ENCODE measurements around the gene MYH7.

MYH7 gene

GRCh38 chr14:23406244-23406643 lies 29.2 kb downstream of the MYH7 start:
- no peak for DNase-seq (ENCODE audit: low read depth)
- H3K4me3 ChIP-seq (replicated peaks; ENCODE audit: low read depth, low read length) = no peak overlapping the region
- no peak for TF ChIP-seq CTCF (IDR thresholded peaks at IDR 0.05; ENCODE audit: low read length, missing control alignments)

DNA sequence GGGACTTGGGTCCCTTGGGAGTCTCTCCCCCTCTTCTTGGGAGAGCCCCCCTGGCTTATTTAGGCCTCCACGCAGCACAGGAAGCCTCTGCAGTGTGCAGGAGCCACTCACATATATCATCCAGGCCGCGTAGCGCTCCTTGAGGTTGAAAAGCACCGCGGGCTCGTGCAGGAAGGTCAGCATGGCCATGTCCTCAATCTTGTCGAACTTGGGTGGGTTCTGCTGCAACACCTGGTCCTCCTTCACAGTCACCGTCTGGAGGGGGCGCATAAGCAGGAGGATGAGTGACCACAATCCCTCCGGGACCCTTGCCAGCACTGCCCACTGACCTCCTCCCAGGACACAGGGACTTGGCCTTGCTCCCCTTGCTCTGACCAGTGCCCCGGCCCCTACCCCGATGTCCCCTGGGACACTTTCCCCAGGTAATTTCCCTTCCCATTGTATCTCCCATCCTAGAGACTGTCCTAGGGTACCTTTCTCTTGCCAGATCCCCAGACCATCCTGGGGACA lies 29.9 kb downstream of the MYH7 start:
- no peak for DNase-seq (ENCODE audit: low read depth)
- H3K4me3 ChIP-seq (replicated peaks; ENCODE audit: low read depth, low read length) = no peak overlapping the region
- no peak for TF ChIP-seq CTCF (IDR thresholded peaks at IDR 0.05; ENCODE audit: low read length, missing control alignments)

- no peak for DNase-seq (ENCODE audit: low read depth)
- TF ChIP-seq CTCF (IDR thresholded peaks at IDR 0.05; ENCODE audit: low read length, missing control alignments) = no peak
- no peak overlapping the region for H3K4me3 ChIP-seq (replicated peaks; ENCODE audit: low read depth, low read length)
These were observed 30.4 kb downstream of the MYH7 start for GRCh38 chr14:23405096-23405495.

DNA sequence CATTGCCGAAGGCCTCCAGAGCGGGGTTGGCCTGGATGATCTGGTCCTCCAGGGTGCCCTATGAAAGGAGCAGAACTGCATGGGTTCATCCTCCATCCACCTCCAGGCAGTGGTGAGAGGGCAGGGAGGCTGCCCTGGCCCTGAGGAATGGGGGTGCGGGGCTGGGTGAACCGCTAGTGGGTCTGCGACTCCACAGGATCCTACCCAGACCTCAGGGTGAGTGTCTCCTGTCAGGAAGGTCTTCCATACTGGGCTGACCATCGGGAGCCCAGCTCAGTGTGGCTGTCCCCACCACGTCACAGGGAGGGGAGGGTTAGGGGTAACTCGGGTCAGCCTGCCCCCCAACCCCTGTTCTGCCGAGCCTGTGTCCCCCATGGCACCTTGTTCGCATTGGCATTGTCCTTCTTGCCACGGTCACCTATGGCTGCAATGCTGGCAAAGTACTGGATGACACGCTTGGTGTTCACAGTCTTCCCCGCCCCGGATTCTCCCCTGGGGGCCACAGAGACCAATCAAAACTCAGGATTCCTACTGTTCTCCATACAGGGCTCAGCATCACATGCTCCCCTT lies 31.0 kb downstream of the MYH7 start:
- no peak overlapping the region for H3K4me3 ChIP-seq (replicated peaks; ENCODE audit: low read depth, low read length)
- no peak for DNase-seq (ENCODE audit: low read depth)
- no peak for TF ChIP-seq CTCF (IDR thresholded peaks at IDR 0.05; ENCODE audit: low read length, missing control alignments)

GRCh38 chr14:23403908-23404307 lies 31.6 kb downstream of the MYH7 start:
- no peak for DNase-seq (ENCODE audit: low read depth)
- TF ChIP-seq CTCF (IDR thresholded peaks at IDR 0.05; ENCODE audit: low read length, missing control alignments) = no peak
- no peak overlapping the region for H3K4me3 ChIP-seq (replicated peaks; ENCODE audit: low read depth, low read length)

- no peak for DNase-seq (ENCODE audit: low read depth)
- TF ChIP-seq CTCF (IDR thresholded peaks at IDR 0.05; ENCODE audit: low read length, missing control alignments) = no peak
- no peak overlapping the region for H3K4me3 ChIP-seq (replicated peaks; ENCODE audit: low read depth, low read length)
These were observed 32.4 kb downstream of the MYH7 start for GRCh38 chr14:23403139-23403438.
